DMS114 treated with DMSO at 0.1 percent for 48 hours (cell line): ENCODE data around the gene MAN1C1.

Experiments used
- DNase-seq: peaks from one replicate; lab custom pipeline; 2025; ENCODE audit not compliant: unreplicated experiment; lab: John Stamatoyannopoulos, UW

Gene MAN1C1

GRCh38 chr1:25757846-25758185, 141.2 kb downstream of the MAN1C1 start:
- no peak for DNase-seq

GRCh38 chr1:25758466-25759070, 142.0 kb downstream of the MAN1C1 start:
- DNase-seq: no peak

DNA sequence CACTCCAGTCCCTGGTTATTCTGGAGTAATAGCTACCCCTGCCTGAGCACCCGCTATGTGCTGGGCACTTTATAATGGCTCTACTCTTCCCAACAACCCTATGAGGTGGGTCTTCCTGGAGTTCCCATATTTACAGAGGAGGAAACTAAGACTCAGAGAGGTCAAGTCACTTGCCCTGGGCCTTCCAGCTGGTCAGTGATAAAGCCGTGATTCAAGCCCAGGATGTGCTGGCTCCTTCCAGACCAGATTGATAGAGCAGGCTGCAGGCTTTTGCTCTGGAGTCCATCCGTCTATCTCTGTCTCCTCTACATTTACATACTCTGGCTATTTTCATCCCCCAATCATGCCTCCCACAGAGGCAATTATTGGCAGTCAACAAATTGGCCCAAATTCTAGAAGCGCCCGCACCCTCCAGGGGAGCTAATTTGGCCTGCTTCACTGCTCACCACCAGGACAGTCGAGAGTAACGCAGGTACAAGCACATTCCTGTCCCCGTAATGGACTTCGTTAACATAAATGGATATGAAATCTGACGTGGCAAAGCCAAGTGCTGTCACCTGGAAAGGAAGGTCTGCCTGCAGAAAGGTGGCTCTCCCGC, 143.6 kb downstream of the MAN1C1 start:
- no peak for DNase-seq

DNA sequence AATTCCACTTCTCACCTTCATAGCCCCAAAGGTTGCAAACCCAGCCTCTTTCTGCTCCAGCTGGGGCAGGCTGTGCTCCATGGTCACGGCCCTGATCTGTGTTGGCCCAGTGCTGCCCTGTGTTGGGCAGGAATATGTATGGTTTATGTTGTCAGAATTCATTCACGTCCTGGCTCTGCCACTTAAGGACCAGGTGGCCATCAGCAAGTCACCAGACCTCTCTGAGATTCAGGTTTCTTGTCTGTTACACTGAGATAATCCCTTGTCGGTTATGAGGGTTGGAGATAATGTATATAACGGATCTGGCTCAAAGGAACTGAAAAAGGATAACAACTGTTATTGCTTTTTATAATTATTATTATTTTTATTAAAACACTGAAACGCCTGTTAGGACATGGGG, 144.3 kb downstream of the MAN1C1 start:
- no peak for DNase-seq

DNA sequence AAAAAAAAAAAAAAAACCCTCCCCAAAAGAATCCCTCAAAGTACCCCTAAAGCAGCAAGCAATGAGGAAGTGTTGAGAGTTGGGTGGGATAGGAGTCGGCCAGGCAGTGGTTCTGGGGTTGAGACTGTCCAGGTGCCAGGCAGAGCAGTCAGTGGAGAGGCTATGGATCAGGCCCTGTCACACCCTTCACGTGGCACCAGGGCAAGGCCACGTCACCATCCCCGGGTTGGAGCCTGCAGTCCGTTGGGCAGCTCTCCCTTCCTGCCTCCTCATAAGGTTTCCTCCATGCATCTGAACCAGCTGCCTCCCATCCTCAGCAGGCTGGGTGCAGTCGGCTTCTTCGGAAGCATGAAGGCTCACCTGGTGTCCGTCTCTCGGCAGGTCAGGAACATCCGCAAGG, 146.9 kb downstream of the MAN1C1 start:
- DNase-seq: no peak

DNA sequence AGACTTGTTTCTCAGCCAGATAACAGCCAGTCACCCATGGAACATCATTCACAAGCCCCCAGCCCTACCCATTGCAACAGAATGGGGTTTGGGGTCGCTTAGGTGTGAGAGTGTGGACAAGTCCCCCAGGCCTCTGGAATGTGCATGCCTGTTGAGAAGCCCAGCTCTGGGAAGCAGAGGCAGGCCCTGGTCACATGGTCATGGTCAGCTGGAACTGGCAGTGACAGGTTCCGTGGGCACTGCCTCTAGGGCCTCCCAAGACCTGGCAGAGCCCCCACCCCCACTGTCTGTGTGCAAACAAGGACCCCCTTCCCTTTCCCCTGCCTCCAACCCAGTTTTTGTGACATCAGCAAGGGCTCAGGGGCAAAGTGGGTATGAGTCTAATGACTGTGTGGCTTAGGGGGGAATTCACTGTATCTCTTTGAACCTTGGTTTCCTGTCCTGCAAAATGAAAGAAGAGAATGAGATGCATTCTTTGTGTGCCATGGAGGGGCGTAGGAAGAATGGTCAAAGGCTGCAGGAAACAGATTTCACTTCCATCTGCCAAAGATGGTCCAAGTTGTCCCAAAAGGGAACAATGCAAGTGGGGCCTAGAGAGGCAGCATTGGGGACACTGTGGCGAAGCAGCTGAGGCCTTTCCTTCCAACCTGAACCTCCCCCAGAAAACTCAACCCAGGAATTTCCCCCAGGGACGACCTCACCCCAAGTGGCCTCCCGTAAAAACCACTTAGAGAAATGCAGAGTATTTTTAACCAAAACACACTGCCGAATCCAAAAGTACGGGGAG, 148.7 kb downstream of the MAN1C1 start:
- no peak for DNase-seq

- no peak for DNase-seq
Measured at GRCh38 chr1:25765923-25766589, 149.5 kb downstream of the MAN1C1 start.

DNA sequence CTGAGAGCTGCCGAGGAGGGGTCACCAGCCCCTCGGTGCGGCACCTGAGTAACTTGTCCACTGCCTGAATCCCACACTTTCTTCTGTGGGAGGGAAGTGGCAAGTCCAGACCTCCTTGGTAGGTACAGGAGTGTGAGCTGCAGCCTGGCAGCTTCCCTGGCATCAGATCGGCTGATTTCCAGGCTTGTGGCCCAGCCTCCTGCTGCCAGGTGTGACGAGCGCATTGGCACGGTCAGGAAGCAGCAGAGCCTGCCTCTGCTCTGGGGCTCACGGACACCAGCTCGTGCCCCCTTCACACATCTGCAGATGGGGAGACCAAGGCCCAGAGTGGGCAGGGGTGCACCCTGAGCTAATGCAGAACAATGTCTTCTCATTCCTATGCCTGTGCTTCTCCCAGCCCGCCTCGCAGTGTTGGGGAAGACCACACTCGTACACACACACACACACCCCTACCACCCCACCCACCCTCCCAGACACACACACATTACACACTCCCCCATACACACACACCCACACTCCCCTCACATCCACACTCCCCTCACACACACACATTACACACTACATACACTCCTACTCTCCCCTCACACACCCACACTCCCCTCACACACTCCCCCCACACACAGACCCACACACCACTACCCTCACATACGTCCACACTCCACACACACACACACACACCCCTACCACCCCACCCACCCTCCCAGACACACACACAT, 150.3 kb downstream of the MAN1C1 start:
- DNase-seq: no peak

DNA sequence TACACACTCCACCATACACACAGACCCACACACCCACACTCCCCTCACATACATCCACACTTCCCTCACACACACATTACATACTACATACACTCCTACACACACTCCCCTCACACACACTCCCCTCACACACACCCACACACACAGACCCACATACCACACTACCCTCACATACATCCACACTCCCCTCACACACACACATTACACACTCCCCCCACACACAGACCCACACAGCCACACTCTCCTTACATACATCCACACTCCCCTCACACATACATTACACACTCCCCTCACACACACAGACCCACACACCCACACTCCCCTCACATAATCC, 150.8 kb downstream of the MAN1C1 start:
- DNase-seq: no peak

- DNase-seq: no peak
Measured at GRCh38 chr1:25768999-25769398, 152.4 kb downstream of the MAN1C1 start.

- no peak for DNase-seq
Measured at GRCh38 chr1:25769625-25770383, 153.2 kb downstream of the MAN1C1 start.

DNA sequence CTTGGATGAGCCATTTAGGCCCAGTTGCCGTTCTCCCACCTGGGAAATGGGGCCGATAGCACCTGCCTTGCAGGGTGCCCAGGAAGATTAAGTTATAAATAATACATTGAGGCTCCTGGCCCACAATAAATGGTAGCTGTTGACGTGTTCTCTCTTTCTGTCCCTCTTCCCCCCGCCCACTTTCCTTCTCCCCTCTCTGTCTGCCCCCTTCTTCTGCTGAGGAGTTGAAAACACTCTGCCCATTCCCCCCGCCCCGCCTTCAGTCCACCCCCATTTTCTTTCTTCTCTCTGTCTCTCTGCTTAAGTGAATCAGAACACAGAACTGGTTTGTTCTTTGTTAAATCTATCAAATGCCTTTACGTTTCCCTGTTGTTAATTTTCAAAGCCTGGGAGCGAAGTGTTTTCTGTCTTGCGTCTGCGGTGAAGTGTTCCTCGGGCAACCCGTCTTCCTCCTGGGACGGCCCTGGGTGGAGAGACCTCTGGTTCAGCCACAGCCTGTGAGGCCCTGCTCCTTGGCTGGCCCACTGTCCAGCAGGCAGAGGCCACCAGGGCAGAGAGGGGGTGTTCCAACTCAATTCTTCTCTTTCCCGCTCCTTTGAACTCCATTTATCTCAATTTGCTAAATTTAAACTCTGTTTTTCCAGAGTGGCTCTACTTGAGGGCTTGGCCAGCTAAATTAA, 154.1 kb downstream of the MAN1C1 start:
- DNase-seq: no peak

- DNase-seq: no peak
Measured at GRCh38 chr1:25771221-25772114, 154.9 kb downstream of the MAN1C1 start.

- no peak for DNase-seq
Measured at GRCh38 chr1:25772164-25772563, 155.6 kb downstream of the MAN1C1 start.

DNA sequence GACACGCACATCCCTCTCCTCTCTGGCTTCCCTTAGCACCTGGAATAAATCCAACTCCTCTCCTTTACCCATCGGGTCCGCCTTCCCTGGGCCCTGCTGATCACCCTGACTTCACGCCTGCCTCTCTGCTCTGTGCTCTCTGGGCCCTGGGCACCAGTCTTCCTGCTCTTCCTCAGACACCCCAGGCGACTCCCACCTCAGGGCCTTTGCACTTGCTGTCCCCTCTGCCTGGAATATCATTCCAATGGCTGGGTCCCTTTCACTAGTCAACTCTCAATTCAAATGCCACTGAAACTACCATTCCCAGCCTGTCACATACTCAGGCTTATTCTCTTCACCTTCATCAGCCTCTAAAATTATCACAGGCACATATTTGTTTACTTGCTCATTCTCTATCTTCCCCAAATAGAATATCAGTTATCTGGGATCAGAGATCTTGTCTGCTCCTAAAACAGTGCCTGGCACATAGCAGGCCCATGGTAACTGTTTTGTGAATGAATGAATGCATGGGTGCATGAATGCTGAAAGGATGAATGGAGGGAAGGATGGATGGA, 156.2 kb downstream of the MAN1C1 start:
- no peak for DNase-seq

- DNase-seq: no peak
Measured at GRCh38 chr1:25773441-25774125, 157.0 kb downstream of the MAN1C1 start.

- DNase-seq: no peak
Measured at GRCh38 chr1:25774206-25774803, 157.7 kb downstream of the MAN1C1 start.
